Activated naive CD4-positive, alpha-beta T cell treated with Interleukin-2 at 50 U/mL for 16 hours (primary cell): ENCODE measurements around the gene OXER1.

Source experiments
- DNase-seq: peaks from one replicate; pipeline ENCODE4 v3.0.0-alpha.2; 2020

OXER1 gene

DNA sequence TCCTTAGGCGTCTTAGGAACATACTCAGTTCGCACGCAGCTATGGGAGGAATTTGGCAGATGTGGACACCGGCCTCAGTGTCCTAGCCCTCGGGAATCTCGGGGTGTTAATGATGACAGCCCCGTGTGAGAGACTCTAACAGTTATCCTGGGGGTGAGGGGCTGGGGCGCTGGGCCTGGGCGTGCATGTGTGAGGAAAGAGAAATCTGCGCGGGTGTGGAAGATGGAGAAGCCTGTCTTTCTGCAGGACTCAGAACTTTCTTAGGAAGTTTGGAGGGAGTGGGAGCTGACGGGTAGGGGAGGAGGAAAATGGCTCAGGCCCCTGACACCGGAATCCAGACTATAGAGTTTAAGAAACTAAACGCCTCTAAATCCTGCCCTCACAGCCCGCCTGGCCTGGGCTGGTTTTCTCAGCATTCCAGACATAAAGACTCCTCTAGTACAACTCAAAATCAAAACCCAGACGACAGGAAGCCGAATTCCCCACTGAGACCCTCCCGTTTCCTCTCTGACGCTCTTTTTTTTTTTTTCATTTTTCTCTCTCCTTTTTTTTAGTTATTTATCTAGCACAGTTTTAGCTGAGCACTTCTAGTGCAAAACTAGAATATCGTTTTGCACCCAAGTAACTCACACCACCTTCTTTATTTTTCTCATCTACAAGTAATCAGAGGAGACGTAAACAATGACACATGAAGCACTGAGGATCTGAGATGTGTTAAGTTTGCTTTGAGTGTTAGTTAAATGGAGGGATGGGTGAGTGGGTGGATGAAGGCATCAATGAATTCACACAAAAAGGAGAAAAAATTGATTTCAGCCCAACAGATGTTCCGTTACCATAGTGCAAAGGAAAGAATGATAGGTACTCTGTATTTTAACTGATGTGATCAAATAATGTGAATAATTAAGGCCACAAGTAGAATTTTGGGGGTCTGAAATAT lies 29.7 kb upstream of the OXER1 start:
- no peak for DNase-seq

DNA sequence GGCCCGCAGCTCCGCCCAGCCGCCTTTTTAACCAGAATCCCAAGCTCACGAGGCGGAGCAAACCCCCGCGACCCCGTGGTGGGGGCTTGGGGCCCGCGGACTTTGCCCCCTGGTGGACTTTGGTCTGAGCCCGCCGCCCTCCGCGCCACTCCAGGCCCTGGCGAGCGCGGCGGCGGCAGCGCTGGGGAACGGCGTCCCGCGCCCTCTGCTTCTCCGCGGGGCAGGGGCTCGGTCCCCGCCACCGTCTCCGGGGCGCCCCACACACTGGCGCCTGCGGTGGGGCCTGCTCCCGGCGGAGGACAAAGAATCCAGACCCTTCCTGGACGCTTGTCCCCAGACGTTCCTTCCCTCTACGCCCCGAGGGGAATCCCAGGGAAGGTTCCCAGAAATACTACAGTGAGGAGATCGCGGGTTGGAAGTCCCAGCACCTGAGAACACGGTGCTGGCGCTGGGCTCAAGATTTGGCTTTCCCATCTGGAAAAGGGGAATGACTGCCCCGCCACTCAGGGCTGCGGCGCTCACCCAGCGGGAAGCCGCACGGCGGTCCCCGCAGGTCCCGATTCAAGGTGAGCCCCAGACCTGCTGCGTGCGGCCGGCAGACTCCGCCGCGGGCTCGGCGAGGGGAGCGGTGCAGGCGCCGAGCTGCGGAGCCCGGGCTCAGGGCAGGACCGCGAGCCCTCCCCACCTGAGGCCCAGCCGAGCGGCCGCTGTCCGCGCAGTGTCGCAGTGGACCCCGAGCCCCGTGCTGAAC lies 28.8 kb upstream of the OXER1 start, which contains the start of gene HAAO:
HAAO (minus strand) TSS at position 1 of the 751 bp plus-strand sequence. CDS start 47 bp downstream, outside the sequence.
- no peak for DNase-seq

DNA sequence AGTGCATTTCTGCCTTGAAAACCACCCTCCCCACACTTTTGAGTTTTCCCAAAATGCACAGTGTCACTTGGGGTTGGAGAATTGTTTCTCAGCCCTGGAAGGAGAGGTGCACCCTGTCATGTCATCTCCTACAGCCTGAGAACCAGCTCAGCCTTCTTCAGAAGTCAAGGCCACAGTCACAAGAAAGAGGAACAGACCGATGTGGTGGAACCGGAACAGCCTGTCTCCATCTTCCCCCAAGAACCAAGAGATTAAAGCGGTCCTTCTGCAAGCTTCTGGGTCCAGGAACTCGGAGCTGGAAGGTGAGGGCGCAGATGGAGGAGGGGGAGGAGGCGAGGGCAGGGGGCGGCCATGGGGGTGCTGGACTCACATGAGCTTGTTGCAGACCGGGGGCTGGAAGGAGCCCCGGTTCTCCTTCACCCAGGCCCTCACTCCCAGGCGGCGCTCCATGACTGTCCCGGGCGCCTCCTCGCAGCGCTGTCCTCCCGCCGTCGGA lies 28.2 kb upstream of the OXER1 start:
- DNase-seq = no peak

DNA sequence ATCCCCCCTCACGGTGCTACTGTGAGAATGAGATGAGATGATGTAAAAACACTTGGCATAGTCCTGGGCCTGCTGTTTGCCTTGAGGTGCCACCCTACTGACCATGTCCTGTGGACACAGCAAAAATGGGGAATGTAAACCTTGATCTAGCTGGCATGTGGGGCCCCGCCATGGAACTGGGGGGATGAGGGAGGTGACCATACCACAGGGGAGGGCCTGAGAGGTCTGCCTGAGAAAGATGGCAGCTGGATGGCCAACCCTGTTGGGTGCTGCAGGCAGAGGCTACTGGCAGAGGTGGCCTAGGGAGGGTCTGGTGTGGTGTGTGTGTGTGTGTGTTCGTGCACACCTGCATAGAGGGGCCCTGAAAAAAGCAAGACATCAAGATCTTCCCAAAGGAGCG lies 27.7 kb upstream of the OXER1 start:
- no peak for DNase-seq

DNA sequence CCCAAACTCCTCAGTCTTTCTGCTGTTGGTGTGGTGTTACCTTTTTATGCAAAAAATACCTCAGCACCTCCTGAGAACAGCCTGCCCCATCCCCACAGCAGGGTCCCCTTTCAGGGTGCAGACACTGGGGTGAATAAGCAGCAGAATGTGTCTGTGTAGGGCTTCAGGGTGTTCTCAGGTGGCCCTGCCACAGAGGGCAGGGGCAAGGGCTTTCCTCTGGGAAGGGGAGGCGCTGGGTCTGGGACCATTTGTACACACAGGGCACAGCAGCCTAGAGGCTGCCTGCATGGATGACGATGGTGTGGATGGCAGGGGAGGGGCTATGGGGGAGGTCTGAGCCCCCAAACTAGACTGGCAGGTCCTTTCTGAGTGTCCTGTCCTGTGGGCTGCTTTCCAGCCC lies 25.8 kb upstream of the OXER1 start:
- no peak for DNase-seq

DNA sequence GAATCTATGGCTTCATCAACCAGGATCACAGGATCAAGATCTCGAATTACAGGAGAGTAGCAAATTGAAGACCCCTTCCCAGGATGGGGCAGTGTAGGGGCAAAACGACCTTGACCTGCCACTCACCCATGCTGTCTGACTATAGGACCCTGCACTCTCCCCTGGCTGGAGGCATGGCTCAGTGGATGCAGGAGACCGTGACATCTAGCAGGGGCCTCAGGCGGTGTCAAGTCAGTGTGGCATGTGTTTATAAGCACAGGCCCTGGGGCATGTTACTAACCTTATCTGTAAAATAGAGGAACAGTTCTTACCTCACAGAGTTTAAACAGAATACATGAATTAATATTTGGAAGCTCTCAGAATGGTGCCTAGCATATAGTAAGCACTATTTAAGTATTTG lies 24.9 kb upstream of the OXER1 start:
- no peak for DNase-seq

DNA sequence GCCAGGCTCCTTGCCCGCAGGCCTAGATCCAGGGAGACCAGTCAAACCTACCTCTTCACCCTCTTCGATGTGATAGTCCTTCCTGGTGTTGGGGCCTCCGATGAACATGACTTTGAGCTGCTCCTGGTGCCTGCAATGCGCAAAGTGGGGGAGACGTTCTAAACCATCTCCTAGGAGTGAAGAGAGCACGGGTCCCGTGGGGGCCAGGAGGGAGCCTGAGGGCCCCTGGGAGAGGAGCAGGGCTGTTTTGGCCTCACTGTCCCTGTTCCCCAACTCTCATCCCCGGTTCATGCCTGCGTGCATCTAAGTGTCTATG lies 24.5 kb upstream of the OXER1 start:
- no peak for DNase-seq

DNA sequence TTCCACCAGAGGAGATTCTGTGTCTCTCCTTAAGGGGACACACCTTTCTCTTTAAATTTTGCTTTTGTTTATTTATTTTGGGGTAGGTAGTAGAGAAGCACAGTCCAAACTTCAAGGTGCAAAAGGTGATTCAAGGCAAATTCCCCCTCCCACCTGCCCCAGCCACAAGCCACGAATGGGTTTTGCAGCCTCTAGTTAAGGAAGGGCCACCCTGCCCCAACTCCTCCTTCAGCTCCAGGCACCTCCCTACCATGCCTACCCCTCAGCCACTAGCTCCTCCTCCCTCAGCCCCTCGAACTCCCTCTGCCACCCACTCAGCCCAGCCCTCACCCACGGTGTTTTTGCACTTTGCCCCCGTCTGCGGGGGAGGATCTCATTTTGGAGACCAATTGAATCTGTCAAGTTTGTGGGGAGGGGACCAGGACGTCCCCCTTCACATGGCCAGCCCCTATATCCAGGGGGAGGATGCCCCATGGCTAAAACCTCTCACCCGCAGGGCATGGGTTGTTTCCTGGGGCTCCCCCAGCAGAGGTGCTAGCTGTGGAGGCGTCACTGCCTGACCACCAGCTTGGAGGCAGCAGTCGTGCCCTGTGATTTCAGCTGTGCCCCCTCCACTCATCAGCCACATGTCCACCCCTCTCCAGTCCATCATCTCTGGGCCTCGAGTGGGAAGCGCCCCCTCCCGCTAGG lies 24.0 kb upstream of the OXER1 start:
- no peak for DNase-seq

DNA sequence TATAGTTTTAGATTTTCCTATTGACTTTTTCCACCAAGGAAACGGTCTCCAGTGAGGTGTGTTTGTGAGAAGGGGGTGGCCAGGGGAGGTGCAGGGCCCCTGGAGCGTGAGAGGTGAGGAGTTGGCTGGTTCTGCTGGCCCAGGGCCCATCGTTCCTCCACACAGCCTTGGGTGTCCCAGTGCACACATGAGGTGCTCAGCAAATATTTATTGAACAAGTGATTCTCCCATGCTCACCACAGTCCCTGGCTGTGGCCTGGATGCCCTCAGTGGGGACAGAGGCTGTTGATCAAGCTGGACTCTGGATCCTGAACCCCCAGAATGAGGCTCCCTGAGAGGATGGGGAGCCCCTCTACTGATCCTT lies 23.5 kb upstream of the OXER1 start:
- no peak for DNase-seq

DNA sequence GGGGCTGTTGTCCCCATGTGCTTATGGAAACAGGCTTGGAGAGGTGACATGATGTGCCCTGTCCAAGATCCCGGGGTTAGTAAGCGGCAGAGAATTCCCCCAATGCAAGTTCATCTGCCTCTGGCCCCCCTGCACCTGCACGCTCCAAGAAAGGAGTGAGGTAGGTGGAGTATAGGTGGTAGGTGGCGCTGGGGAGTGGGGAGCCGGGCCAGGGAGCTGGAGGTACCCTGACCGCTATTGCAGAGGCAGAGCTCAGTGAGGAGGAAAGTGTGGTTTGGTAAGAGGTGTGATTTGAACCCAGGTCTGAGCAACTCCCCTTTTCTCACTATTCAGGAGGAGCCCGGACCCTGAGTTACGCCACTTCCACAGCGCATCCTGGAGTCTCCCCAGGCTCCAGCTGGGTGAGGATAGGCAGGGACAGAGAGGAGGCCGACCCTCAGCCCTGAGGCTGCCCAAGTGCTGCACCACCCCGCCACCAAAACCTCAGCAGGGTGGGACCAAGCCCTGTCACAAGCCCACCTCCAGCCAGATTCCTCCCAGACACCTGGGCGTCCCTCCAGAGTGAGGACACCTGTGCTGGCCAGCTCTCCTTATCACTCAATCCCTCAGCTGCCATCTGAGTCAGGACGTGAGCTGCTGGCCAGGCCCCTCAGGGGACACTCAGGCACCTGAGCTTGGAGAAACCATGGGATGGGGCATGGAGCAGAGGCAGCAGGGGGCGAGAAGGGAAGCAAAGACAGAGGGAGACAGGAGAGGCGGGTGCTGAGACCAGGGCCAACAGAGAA lies 22.8 kb upstream of the OXER1 start:
- no peak for DNase-seq

DNA sequence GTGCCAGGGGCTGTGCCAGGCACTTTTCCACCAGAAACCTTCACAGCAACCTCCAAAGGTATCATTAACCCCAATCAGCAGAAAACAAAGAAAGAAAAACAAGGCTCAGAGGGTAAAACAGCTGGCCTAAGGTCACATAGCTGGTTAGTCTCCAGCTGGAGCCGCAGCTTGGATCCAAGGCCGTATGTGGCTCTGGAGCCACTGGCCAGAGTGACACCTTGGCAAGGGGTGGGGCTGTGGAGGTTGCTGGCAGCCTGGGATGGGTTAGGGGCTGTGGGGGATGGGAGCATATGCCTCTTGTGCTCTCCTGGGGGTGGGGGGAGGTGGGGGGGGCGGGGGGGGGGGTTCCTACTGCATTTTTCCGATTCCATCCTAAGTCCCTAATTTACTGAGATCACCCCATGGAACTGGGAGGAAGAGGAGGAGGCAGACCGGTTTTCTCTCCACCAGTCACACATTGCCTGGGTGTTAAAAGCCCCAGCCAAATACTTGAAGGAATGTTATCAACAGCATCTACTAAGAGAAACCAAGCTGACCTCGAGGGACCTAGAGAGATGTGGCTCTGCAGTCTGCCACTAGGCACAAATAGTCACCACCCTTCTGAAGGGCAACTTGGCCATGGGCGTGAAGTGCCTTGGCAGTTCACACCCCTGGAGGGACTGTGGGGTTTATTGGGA lies 20.4 kb upstream of the OXER1 start:
- no peak for DNase-seq

DNA sequence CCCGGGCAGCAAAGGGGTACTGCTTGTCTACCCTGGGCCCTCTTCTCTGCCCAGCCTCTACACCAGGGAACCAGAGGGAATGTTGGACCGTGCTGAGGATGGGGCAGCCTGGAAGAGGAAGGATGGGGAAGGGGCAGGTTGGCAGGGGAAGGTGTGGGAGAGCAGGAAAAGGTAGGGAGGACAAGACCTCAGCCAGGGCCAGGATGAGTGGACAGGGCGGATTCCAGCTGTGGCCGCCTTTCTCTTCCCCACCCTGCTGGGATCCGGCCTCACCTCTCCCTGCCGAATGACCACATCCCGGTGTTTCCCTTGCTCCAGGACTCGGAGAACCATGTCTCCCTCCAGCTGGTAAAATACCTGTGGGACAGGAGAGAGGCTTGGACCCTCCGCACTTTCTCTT lies 19.6 kb upstream of the OXER1 start:
- no peak for DNase-seq

DNA sequence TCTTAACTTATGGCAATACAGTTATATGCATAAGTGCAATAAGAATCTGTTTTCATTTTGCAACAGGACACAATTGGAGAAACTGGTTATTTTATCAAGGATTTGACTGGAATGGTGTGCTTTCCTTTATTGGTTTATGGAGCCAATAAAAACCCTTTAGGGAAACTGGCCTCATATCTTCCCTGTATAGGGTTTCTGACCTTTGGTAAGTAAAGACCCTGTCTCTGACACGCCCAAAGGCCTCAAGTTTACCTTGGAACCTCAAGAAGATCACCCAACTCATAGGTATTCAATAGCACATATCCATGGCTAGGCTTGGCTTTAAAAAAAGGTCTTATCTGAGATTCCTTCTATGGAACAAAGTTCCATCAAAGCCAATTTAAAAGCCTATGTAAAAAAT lies 17.2 kb upstream of the OXER1 start:
- DNase-seq = no peak

DNA sequence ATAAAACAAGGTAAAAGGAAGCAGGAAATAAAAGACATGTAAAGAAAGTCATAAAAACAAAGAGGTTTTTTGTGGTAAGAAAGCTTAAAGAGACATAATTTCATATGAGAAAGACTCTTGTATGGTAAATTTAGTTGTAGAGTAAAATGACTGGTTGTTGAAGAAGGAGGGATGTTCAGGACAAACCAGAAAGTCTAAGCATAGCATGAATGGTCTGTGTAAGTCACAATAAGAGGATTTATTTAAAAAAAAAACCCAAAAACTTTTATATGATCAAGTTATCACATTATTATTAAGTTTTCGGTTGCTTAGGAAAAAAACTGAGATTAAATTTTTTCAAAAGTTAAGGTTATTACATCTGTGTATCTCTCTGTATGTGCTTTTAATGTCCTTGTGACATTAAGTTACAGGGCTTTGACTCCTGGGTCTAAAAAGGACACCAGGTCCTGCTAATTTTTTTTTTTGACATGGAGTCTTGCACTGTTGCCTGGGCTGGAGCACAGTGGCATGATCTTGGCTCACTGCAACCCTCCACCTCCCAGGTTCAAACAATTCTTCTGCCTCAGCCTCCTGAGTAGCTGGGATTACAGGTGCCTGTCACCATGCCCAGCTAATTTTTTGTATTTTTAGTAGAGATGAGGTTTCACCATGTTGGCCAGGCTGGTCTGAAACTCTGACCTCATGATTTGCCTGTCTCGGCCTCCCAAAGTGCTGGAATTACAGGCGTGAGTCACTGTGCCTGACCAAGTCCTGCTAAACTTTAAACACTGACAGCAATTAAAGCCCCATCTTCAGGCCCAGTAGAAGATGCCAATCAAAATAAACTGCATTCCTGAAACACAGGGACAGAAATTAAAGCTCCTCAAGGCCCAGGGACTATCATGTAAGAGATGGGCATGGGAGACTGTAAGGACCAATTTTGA lies 14.2 kb upstream of the OXER1 start:
- DNase-seq = no peak

DNA sequence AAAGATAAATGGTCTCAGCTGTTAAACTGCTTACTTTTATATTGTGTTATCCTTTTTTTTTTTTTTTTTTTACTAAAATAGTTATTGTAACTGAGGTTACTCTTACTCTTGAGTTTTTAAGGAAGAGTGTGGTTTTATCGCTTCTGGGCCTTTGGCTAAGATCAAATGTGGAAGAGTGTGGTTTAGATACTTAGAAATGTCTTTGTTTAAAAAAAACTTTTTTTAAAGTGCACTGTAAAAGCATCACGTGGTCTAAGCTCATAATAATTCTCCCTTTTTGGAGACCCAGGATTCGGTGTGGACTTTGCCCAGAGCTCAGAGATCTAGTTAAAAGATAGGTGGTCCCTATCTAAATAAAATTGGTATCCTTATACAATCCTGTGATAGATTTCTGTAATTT lies 11.9 kb upstream of the OXER1 start:
- no peak for DNase-seq

DNA sequence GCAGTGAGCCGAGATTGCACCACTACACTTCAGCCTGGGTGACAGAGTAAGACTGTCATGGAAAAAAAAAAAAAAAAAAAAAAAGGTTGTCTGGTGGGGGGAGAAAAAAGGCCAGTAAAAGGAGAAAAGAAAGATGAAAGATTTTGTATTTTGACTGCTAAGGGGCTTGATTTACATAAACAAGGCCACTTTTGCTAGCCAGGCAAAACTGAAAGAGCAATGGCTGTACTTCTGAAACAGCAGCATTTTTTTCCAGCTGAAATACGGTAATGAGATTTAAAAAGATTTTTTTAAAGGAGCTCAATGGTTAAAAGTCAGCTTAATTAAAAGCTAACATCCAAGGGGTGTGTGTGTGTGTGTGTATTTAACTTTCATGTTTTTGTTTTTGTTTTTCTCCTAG lies 11.3 kb upstream of the OXER1 start:
- DNase-seq = no peak

DNA sequence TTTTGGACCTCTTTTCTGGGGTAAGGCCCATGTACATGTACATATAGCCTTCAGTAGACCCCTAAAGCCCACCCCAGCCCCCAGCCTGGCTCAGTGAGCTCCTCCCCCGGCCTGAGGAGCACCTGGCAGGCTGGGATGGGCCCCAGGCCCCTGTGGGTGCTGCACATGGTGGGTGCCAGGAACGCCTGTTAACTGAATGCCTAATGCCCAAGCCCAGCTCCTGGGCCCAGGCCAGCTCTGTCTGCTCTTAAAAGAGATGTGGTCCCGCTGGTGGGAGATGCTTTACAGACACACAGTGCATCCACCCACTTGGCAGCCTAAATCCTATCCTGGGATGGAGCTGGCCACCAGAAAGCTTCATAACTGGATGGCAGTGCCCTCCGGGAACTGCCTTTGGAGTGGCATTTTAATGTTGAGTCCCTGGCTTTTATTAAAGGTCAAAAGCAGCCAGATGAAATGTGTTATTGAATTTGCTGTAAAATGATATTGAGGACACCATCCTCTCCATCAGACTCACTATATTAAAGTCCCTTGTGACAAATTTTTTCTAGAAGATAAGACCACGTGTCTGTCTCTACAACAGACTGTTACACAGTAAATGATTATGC lies 7.7 kb upstream of the OXER1 start:
- no peak for DNase-seq

DNA sequence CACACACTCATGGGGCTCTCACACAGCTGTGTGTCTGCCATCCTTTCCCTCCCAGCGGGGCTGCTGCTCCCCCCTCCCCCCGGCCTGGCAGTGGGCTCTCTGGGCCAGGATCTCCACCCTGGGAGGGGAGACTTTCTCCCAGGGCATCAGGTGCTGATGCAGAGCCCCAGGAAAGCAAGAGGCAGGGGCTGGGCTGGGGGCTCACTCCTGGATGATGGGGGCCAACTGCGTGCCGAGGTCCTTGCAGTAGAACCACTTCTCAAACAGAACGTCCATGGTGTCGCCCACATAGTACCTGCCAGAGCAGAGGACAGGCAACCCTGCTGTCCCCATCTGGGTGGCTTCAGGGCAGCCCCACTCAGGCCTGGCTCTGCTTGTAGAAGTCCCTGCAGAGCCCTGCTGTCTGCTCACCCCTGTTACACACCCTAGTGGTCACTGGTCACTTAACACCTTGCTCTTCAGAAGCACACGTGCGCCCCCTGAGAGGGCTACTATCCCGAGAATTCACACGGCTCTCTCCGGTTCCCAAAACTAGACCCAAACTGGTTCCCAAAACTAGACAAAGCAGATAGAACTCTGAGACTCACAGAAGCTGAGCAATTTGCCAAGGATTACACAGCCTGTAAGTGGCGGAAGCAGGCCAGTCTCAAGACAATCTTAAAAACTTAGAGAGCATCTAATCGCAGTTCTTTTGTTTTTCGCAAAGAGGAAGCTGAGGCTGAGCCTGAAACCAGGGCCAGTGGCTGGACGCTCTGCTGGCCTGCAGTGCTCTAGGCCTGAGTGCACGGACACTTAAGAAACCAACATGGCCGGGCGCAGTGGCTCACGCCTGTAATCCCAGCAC lies 6.6 kb upstream of the OXER1 start:
- no peak for DNase-seq

DNA sequence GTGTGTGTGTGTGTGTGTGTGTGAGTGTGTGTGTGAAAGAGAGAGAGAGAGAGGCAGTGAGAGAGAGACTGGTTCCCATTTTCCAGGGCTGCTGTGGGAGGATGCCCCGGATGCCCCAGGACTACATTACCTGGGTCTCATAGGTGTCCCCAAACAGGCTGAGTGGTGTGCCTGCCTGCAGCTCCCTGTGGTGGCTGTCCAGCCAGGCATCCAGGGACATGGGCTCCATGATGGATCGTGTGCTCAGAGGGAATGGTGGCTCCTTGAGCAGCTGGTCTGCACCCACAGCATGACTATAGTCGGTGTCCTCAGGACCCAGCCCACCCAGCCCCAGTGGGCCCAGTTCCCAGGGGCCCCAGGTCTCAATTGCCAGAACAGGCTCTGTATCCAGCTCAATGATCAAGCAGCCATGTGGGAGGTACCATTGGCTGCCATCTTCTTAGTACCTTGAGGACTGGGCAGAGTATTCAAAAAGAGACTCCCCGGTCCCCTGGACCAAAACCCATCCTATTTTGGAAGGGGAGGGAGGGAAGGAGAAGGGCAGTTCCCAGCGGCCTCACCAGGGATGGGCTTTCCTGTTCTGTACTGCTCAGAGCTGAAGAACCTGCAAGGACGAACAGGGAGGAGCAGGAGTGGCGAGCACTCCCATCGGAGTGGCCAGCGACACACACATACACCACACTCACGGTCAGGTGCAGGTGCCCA lies 5.8 kb upstream of the OXER1 start:
- no peak for DNase-seq
